GM19035 (cell line): ENCODE data around the gene COMMD10.

Experiments
- ATAC-seq: cut with Tn5 transposase; IDR thresholded peaks from one replicate; pipeline ENCODE4 v1.9.1; 2021; ENCODE audit not compliant: unreplicated experiment

COMMD10 gene

GRCh38 chr5:116289276-116289675 is 204.5 kb downstream of the COMMD10 start:
- no peak for ATAC-seq

- no peak for ATAC-seq
Observed at GRCh38 chr5:116291271-116291670, 206.4 kb downstream of the COMMD10 start.

- ATAC-seq: no peak
Observed at GRCh38 chr5:116292321-116292720, 207.5 kb downstream of the COMMD10 start.

- ATAC-seq: no peak
Observed at GRCh38 chr5:116296335-116297072, 211.7 kb downstream of the COMMD10 start.

GRCh38 chr5:116297296-116297814 is 212.5 kb downstream of the COMMD10 start:
- no peak for ATAC-seq

GRCh38 chr5:116299746-116300640 is 215.2 kb downstream of the COMMD10 start:
- no peak for ATAC-seq

DNA sequence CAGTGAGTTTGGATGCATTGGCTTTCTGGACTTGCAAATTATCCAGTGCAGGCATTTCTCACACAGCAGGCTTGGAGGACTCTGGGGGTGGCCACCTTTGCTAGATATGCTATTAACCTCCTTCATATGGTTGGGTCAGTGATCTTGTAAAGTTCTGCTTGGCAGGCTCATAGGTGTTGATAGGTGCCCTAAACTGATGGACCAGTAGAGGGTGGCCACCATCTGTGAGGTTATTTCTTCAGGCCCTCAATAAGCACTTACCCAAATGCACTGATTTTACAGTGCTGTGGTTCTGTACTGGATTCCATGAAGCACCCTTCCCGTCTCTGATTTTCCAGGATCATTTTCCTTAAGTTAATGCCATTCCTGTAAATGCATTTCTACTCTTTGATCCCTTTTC is 216.3 kb downstream of the COMMD10 start:
- no peak for ATAC-seq

DNA sequence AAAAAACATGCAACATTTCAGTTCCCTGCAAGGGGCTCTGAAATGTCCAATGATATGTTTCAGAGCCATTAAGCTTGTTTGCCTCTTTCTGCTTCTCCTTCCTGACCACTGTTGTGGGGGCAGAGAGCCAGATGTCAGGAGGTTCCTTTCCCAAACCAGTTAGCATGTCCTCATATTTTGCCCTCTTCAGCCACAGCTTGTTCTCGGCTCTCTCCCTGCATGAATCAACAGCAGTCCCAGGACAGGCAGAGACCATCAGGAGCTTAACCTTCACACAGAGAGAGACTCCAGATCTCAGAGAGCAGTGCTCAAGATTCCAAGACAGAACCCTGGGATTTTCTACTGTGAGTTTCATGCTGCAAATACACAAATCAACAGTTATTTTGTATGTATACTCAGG is 218.5 kb downstream of the COMMD10 start:
- ATAC-seq: no peak

DNA sequence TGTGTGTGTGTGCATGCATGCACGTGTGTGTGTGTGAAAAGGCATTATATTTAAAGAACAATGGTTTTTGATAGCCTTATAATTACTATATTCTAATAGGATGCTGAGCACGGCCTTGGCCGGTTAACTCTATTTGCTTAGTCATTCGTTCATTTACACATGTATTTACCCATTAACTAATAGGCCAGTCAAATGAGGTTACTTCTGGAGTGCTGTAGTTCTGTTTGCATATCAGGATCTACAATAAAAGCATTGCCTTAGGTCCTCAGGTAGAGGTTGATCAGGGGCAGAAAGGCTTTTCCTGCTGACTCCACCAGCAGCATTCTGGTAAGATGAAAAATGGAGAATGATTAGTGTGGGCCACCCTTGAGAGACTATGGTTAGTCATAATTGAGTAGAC is 219.0 kb downstream of the COMMD10 start:
- ATAC-seq: no peak

GRCh38 chr5:116305899-116306298 is 221.1 kb downstream of the COMMD10 start:
- no peak for ATAC-seq

- no peak for ATAC-seq
Observed at GRCh38 chr5:116306846-116307245, 222.0 kb downstream of the COMMD10 start.

DNA sequence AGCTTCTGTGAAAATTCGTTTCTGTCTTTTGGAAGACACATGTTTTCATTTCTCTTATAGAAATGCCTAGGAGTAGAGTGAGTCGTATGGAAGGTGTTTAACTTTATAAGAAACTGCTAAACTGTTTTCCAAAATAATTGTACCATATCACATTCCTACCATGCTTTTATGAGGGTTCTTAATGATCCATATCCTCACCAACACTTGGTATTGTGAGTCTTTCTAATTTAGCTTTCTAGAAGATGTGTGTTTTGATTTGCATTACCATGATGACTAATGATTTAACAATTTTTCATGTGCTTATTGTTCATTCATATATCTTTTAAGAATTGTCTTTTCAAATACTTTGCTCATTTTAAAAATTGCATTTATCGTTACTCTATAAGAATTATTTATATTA is 223.6 kb downstream of the COMMD10 start:
- ATAC-seq: no peak

DNA sequence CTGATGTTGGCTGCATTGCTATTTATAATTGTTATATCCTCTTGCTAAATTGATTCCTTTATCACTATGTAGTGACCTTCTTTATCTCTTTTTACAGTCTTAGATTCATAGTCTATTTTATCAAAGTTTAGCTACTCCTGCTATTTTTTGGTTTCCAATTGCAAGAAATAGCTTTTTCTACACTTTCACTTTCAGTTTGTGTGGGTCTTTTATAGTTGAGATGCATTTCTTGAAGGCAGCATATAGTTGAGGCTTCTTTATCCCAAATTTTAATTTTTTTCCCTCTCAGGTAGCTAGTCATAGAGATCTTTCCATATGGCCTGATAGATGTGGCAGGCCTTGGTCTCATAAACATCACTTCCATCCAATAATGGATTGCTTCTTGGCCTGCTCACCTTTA is 228.5 kb downstream of the COMMD10 start:
- ATAC-seq: no peak

- ATAC-seq: no peak
Observed at GRCh38 chr5:116315531-116315930, 230.7 kb downstream of the COMMD10 start.

DNA sequence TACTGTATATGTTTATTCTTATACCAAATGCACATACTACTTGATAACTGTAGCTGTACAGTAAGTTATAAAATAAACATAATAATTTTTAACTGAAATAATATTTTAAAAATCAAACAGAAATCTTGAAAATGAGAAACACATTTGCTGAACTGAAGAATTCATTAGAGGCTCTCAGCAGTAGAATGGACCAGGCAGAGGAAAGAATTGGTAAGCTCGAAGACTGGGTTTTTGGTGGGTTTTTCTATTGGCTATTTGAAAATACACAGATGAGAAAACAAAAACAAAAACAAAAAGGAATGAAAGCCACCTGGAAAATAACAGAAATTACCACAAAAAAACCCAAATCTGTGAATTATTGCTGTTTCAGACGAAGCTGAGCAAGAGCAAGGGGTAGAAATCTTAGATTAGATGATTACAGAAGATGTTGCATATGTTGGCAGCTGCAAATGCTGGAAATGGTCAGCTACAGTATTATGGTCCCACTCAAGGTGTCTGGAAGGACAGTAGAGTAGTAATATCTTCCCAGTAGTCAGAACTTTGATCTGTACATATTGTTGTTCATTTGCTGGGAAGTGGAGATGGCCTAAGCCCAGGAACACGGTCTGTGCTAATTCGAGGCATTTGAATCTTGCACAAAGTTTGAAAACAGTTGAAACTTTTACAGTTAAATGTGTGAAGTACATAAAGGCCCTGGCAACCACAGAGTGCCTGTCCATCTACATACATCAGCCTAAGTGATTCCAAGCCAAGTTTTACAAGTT is 233.4 kb downstream of the COMMD10 start:
- ATAC-seq: no peak

DNA sequence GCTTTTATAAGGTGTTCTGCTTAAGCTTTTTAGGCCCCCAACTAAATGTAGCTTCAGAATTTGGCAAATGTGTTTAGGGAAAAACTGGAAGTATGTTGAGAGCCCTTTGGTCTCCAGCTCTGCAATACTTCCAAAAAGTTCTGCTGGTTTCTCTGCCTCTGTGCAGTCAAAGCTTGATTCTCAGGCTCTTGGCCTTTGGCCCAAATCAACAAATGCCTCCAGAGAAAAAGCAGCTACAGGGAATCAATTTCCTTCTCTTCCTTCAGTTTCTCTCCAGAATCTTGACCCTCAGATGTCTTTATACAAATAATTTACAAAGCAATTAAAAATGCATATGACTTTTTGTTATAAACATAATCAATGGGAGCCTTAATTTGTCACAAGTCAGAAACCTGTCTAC is 235.7 kb downstream of the COMMD10 start:
- ATAC-seq: no peak

GRCh38 chr5:116329503-116329902 is 244.7 kb downstream of the COMMD10 start:
- ATAC-seq: no peak

DNA sequence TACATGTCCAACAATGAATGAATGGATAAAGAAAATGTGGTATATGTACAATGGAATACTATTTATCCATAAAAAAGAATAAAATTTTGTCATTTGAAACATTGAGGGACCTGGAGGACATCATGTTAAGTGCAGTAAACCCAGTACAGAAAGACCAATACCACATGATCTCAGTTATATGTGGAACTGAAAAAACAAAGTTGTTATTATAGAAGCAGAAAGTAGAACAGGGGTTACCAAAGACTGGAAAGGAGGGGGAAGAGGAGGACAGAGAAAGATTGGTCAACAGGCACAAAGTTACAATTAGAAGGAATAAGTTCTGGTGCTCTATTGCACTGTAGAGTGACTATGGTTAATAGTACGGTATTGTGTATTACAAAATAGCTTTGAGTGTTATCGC is 256.0 kb downstream of the COMMD10 start:
- no peak for ATAC-seq
